ENCODE measurements around the gene PRKCA. TPM values are rescaled to one million over a fixed set of nuclear protein-coding genes. Genes with fewer than 3 reads are reported as not detected.

The PRKCA gene
- total and polyA plus RNA-seq, 2 donors (not counting 3 experiments of a cell fraction or from before 2014, with no cell fraction given) = 7.5 to 34.2 TPM

DNA sequence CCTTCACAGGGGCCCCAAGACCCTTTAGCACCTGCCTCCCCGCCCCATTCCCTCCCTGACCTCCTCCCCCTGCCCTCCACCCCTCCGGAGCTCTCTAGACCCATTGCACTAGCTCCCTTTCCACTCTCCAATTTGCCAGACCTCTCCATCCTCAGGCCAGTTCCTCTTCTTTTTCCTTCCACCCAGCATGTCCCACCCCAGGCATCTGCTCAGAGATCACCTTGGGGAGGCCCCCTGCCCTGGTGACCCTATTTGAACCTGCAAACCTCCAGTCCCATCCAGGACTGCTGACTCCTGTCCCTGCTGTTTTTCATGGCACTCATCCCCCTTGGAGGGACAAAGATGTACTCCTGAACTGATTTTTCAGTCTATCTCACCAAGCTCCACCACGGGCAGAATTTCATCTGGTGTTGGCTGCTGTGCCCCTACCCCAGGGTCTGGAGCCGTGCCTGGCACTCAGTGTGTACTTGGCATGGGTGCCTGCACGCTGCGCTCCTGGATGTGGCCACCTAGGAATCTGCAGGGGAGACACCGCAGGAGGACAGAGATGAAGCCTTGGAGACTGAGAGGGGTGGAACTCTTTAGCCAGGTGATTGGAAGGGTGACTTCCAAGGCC, 446.9 kb downstream of the PRKCA start:
- FAIRE-seq = no peak
- Histone ChIP-seq H3K4me2 (ENCODE audit: insufficient read depth, low read length) (no peak overlapping the region), H3K9me3 (replicated peaks; ENCODE audit: control insufficient read depth, insufficient read depth, low read length) (no peaks in the 10 kb centered on the region), H3K27me3 (ENCODE audit: control insufficient read depth in 2 of 2, insufficient read depth in 2 of 2, low read length in 2 of 2) (no peaks in the 10 kb centered on the region), H3K27ac (ENCODE audit: insufficient read depth, low read depth, low read length) (no peak overlapping the region), H3K4me3 (replicated peaks in 1 of 3; ENCODE audit: insufficient read depth in 1 of 3, low read depth in 1 of 3, low read length in 3 of 3) (no peak overlapping the region), H3K4me1 (ENCODE audit: control insufficient read depth, extremely low read depth, insufficient read depth, low read length) (no peaks in the 10 kb centered on the region), H3K79me2 (ENCODE audit: control insufficient read depth, insufficient read depth, low read length) (no peaks in the 10 kb centered on the region), H4K20me1 (replicated peaks; ENCODE audit: control insufficient read depth, extremely low read depth, insufficient read depth, low read length) (no peaks in the 10 kb centered on the region), H3K36me3 (ENCODE audit: control insufficient read depth in 2 of 2, extremely low read depth in 1 of 2, insufficient read depth in 2 of 2, low read length in 2 of 2) (no peaks in the 10 kb centered on the region), H3K9me1 (replicated peaks; ENCODE audit: control insufficient read depth, extremely low read depth, insufficient read depth, low read length) (no peaks in the 10 kb centered on the region), H2AFZ (ENCODE audit: low read depth, low read length) (no peak overlapping the region), H3K9ac (replicated peaks; ENCODE audit: extremely low read depth, insufficient read depth, low read length) (no peak overlapping the region)
- no TSS peak for BruUV-seq (replicated peaks)
- dilution Hi-C loops (cut with MboI; ENCODE audit: extremely low pct_ligation_motif_present, low sequenced_read_pairs) = no loop called here
- intact Hi-C loops (cut with micrococcal nuclease) = no loop called here
- no peak for DNase-seq (ENCODE audit: low read depth, low spot score)
- ChIA-PET CTCF (no interaction called here), POLR2A (no interaction called here)
- TF ChIP-seq JUN (IDR thresholded peaks at IDR 0.05; ENCODE audit: borderline replicate concordance, insufficient read depth, insufficient read length, low read depth) (no peak), POLR2AphosphoS5 (IDR thresholded peaks at IDR 0.05; ENCODE audit: insufficient read depth, low read depth, low read length) (no peak), EZH2 (IDR thresholded peaks at IDR 0.05; ENCODE audit: borderline replicate concordance, low read depth, low read length, severe bottlenecking) (no peak), MYC (IDR thresholded peaks at IDR 0.05; ENCODE audit: low read depth, low read length) (no peak), POLR2A (IDR thresholded peaks at IDR 0.05; ENCODE audit: low read depth, low read length) (no peak), GATA2 (IDR thresholded peaks at IDR 0.05; ENCODE audit: insufficient read depth, insufficient read length, low read depth, low read length) (no peak)
- TF ChIP-seq, protein P1, sequence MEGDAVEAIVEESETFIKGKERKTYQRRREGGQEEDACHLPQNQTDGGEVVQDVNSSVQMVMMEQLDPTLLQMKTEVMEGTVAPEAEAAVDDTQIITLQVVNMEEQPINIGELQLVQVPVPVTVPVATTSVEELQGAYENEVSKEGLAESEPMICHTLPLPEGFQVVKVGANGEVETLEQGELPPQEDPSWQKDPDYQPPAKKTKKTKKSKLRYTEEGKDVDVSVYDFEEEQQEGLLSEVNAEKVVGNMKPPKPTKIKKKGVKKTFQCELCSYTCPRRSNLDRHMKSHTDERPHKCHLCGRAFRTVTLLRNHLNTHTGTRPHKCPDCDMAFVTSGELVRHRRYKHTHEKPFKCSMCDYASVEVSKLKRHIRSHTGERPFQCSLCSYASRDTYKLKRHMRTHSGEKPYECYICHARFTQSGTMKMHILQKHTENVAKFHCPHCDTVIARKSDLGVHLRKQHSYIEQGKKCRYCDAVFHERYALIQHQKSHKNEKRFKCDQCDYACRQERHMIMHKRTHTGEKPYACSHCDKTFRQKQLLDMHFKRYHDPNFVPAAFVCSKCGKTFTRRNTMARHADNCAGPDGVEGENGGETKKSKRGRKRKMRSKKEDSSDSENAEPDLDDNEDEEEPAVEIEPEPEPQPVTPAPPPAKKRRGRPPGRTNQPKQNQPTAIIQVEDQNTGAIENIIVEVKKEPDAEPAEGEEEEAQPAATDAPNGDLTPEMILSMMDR (IDR thresholded peaks at IDR 0.05; ENCODE audit: extremely low read depth in 1 of 2, insufficient read depth in 1 of 2, low read depth in 1 of 2, low read length in 2 of 2) = no peak
- TF ChIP-seq, protein P2, sequence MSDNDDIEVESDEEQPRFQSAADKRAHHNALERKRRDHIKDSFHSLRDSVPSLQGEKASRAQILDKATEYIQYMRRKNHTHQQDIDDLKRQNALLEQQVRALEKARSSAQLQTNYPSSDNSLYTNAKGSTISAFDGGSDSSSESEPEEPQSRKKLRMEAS (IDR thresholded peaks at IDR 0.05; ENCODE audit: insufficient read depth, insufficient read length) = no peak

Measured in endothelial cell of umbilical vein (primary cell).